SJCRH30 (cell line): ENCODE results near the gene TMEM222. TPM values are rescaled to one million over a fixed set of nuclear protein-coding genes. Genes with fewer than 3 reads are reported as not detected.

Experiments used
- DNase-seq, 2 experiments: peaks; one replicate each; pipeline ENCODE4 v3.0.0-alpha.2; 2015 to 2020
- H3K27ac ChIP-seq: fragments of 250-450 bp; sonication (Bioruptor Pico); 2 replicates; pipeline ENCODE4 v1.5.1; 2020; ENCODE audit warnings: mild to moderate bottlenecking, moderate library complexity
- H3K27me3 ChIP-seq: fragments of 250-450 bp; sonication (Bioruptor Pico); 2 replicates; pipeline ENCODE4 v1.5.1; 2020; ENCODE audit warnings: mild to moderate bottlenecking, moderate library complexity
- H3K36me3 ChIP-seq: fragments of 250-450 bp; sonication (Bioruptor Pico); 2 replicates; pipeline ENCODE4 v1.5.1; 2020; ENCODE audit warnings: mild to moderate bottlenecking, moderate library complexity
- H3K4me1 ChIP-seq: fragments of 250-450 bp; sonication (Bioruptor Pico); 2 replicates; pipeline ENCODE4 v1.5.1; 2020; ENCODE audit warnings: mild to moderate bottlenecking, moderate library complexity
- H3K4me3 ChIP-seq: fragments of 250-450 bp; sonication (Bioruptor Pico); 2 replicates; pipeline ENCODE4 v1.5.1; 2020; ENCODE audit warnings: mild to moderate bottlenecking, moderate library complexity
- H3K9me3 ChIP-seq: fragments of 250-450 bp; sonication (Bioruptor Pico); replicated peaks from 2 replicates; pipeline ENCODE4 v1.5.1; 2020; ENCODE audit warnings: mild to moderate bottlenecking, moderate library complexity
- total RNA-seq: library from RNA; depleted of rRNA; stranded (reverse); fragments of >200 nt; shearing (Covaris generic); gene quantifications from 2 replicates; pipeline ENCODE4 v1.2.3, GENCODE V29; 2014

TMEM222 gene
- total RNA-seq, 1 experiment from 2014 or later, result 26.0 TPM

DNA sequence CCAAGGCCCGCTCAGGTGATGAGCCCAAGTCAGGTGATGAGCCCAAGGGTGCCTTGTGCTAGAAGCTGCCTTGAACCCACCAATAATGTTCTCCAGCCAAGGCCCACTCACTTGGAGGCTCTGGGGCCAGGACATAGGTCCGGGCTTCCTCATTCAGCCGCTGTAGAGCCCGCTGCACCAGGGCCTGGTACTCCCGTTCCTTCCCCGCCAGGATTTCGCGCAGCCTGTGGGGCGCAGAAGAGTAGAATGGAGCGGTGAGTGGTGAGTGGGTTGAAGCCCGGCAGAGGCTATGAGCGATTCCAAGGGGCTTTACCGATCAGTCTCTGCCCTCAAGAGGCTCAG lies 34.3 kb downstream of the TMEM222 start:
- H3K27ac ChIP-seq, result no peak overlapping the region
- H3K27me3 ChIP-seq, result no peaks in the 10 kb centered on the region
- H3K9me3 ChIP-seq, result no peaks in the 10 kb centered on the region
- H3K36me3 ChIP-seq, result 0 out of 2 replicates have a peak, but pooled peaks cover 5% of the 10 kb centered on the region
- no peak overlapping the region for H3K4me3 ChIP-seq
- DNase-seq, result no peak
- H3K4me1 ChIP-seq, result no peaks in the 10 kb centered on the region

DNA sequence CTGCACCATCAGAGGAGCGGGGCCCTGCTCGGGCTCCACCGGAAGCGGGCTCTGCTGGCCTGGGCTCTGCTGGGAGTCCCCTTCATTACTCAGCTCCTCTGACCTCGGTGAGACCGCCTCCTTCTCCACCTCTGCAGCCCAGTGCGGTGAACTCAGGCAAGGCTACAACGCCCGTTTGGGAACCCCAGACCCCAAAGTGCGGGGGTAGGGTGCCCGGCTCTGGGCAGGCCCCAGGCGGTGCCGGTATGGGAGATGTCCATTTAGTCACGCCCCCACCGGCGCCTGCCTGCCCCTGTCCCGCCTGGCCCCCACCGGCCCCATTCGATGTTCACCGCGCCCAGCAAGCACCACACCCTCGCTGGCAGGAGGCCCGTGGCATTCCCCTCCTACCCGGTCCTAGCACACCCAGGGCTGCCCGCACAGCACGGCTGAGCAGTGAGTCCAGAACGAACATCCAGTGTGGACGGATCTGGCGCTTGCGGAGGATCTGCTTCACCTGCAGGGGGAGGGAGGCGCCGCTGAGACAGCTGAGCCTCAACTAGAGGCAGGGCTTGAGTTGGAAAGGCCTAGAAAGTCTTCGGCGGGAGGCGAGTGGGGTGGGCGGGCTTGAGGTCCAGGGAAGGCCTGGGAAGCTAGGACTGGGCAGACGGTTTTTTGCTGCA lies 34.8 kb downstream of the TMEM222 start:
- Histone ChIP-seq H3K27ac (no peak overlapping the region), H3K36me3 (0 out of 2 replicates have a peak, but pooled peaks cover 8% of the 10 kb centered on the region), H3K4me1 (no peaks in the 10 kb centered on the region), H3K27me3 (no peaks in the 10 kb centered on the region), H3K9me3 (no peaks in the 10 kb centered on the region), H3K4me3 (no peak overlapping the region)
- DNase-seq, result no peak

DNA sequence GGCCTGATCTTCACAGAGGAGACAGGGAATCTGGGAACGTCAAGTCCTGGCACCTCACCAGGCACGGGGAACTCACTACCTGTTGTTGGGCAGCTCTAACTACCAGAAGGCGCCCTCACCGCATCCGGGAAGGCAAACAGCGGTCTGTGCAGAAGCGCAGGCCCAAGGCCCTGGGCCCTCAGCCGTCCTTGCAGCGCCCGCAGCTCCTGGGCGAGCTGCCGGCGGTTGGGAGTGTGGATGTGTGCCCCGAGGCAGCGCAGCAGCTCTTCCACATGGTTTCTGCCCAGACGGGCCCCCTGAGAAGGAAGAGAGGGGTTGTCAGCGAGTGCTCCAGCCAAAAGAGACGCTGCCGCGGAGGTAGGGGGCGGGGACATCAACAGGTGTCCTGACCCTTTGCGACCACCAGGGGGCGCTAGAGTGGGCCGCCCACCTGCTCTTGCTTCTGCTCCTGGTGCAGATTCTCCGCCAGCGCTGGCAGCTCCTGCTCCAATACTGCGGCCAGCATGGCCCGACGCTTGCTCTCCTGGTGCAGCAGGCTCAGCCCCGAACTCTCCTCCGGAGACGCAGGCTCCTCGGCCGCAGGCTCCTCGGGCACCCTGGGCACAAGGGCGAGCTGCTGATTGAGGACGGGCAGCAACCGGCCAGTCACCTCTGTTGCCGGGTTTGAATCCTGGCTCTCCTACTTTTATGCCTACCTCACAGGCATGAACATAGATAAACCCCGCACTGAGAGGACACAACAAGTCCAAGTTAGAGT lies 35.5 kb downstream of the TMEM222 start:
- Histone ChIP-seq H3K4me3 (no peak overlapping the region), H3K36me3 (0 out of 2 replicates have a peak, but pooled peaks cover 8% of the 10 kb centered on the region), H3K27me3 (no peaks in the 10 kb centered on the region), H3K9me3 (no peaks in the 10 kb centered on the region), H3K4me1 (no peaks in the 10 kb centered on the region), H3K27ac (no peak overlapping the region)
- peak; percentile 56 to 70 for DNase-seq

DNA sequence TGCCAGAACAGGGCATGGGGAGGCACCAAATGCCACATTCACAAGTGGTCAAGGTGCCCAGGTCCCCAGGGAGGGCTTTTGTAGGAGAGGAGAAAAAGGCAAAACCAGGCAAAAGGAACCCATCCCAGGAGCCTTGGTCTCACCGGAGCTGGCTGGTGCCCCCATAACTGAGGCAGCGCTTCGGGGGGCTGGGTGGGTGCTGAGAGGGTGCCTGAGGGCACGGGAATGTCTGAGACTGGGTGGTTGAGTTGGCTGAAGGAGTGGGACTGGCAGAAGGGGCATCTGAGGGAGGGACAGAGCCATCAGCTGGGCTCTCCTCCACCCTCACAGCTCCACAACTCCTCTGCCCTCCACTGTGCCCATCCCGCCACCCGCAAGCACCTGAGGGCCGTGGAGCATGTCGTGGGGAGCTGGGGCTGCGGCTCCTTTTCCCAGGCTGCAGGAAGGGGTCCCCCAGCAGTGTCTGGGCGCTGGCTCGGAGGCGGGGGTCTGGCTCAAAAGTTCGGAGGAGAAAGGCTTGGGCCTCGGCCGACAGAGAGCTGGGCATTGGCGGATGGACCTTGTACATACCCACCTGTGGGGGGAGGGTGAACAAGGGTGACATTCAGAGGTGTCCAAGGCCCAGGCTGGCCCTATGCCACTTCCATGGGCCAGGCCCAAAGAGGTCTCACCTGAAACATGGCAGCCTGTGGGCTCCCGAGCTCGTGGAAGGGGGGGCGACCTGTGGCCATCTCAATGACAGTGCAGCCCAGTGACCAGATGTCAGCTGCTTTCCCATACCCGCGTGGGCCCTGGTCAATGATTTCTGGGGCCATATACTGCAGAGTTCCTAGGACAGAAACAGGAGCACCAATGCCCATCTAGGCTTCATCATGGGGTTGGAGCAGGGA lies 36.3 kb downstream of the TMEM222 start:
- DNase-seq, result no peak
- Histone ChIP-seq H3K27me3 (no peaks in the 10 kb centered on the region), H3K4me1 (no peaks in the 10 kb centered on the region), H3K9me3 (no peaks in the 10 kb centered on the region), H3K27ac (no peak overlapping the region), H3K36me3 (0 out of 2 replicates have a peak, but pooled peaks cover 8% of the 10 kb centered on the region), H3K4me3 (no peak overlapping the region)

DNA sequence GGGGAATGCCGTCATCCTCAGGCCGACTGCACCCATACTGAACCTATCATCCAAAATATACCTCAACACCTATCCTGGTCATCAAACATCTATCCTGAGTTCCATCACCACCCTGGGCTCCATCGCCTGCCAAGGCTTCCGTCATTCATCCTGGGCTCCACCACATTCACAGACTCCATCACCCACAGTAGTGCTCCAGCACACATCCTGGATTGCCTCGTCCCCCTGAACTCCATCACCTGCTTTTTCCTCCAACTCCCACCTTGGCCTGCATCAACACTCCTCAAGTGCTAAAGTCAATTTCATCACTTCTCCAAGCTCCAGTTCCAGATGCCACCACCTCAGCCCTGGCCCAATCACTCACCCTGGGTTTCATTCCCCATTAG lies 37.0 kb downstream of the TMEM222 start:
- Histone ChIP-seq H3K4me1 (no peaks in the 10 kb centered on the region), H3K36me3 (0 out of 2 replicates have a peak, but pooled peaks cover 8% of the 10 kb centered on the region), H3K27ac (no peak overlapping the region), H3K27me3 (no peaks in the 10 kb centered on the region), H3K4me3 (no peak overlapping the region), H3K9me3 (no peaks in the 10 kb centered on the region)
- no peak for DNase-seq

DNA sequence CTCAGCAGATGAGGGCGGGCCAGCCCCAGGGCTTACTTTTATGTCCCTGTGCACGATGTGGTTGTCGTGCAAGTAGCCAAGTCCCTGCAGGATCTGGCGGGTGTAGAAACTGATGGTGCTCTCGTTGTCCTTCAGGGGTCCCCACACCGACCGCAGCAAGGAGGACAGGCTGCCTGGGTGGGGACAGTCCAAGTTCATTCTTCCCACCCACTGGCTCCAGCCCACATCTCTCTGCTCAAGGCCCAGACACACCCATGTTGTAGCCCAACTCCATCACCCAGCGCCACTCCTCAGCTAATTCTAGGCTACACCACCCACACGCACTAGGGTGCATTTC lies 37.8 kb downstream of the TMEM222 start:
- DNase-seq, result no peak
- Histone ChIP-seq H3K9me3 (no peaks in the 10 kb centered on the region), H3K27me3 (no peaks in the 10 kb centered on the region), H3K36me3 (0 out of 2 replicates have a peak, but pooled peaks cover 8% of the 10 kb centered on the region), H3K4me3 (no peak overlapping the region), H3K27ac (no peak overlapping the region), H3K4me1 (peaks cover 1% of the 10 kb centered on the region; the same call in 1 of the 2 replicates)

DNA sequence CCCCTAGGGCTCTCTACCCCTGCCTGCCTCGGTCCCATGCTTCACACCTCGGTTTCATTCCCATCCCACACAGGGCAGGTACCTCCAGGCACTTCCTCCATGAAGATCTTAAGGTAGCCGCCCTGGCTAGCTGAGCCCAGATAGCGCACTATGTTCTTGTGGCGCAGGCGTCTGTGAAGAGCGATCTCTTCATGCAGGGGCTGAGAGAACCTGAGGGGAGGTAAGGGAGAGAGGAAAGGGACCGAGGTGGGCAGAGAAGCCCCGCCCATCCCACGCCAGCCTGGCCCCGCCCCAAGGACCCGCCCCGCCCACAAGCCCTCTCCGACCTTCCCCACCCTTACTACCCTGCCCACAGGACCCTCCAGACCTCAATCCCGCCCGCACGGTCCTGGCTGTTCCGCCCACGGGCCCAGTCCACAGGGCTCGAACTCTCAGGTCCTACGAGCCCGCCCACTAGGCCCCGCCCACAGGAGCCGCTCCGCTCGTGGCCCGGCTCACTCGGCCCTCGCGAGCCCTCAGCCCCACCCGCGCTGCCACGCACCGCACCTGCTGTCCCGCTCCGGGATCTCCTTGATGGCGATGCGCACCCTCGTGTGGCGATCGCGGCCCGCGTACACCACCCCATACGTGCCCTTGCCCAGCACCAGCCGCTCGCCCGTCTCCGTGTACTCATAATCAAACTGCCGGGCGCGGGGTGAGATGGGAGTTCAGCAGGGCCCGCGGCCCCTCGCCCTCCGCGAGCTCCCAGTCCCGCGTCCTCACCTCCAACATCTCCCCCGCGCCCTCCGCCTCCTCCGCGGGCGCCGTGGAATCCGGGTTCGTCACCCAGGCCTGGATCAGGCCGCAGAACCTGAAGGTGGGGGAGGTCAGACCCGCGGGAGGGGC lies 38.4 kb downstream of the TMEM222 start:
- peaks cover 5% of the 10 kb centered on the region; the same call in 1 of the 2 replicates for H3K4me1 ChIP-seq
- H3K36me3 ChIP-seq, result 0 out of 2 replicates have a peak, but pooled peaks cover 8% of the 10 kb centered on the region
- H3K9me3 ChIP-seq, result no peaks in the 10 kb centered on the region
- no peak overlapping the region for H3K4me3 ChIP-seq
- no peak for DNase-seq
- no peaks in the 10 kb centered on the region for H3K27me3 ChIP-seq
- no peak overlapping the region for H3K27ac ChIP-seq

DNA sequence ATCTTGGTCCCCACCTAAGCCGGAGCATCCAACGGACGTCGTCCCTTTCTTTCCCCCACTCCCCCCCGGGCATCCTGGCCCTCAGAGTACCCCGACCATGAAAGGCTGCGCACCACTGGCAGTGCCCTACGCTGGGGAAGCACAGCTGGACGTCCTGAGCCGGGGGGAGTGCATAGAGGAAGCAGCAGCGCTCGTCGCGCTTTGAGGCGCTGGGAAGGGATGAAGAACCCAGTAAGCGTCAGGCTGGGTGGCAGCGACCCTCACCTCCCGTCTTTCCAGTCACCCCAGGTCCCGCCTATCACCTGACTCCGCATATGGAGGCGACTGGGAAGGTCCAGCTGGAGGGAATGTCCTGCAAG lies 39.1 kb downstream of the TMEM222 start:
- Histone ChIP-seq H3K4me3 (no peak overlapping the region), H3K27ac (no peak overlapping the region), H3K9me3 (no peaks in the 10 kb centered on the region), H3K36me3 (0 out of 2 replicates have a peak, but pooled peaks cover 6% of the 10 kb centered on the region), H3K27me3 (no peaks in the 10 kb centered on the region), H3K4me1 (peaks cover 5% of the 10 kb centered on the region; the same call in 1 of the 2 replicates)
- no peak for DNase-seq

DNA sequence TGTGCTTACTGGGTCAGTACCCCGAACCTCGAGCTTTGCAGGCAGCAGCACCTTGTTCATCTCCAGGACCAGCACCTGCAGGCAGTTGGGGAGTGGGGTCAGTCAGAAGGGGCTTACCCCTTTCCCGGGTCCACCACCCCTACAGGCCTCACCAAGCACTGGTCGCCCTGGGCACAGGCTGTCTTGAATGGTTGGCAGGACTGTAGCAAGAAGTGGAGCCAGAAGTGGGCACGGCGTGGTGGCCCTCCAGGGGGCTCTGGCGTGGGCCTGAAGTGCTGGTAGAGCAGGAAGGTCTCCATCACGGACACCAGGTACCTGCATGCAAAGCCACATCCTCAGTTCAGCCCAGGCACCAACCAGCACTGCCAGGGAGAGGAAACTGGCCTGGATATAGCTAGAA lies 39.6 kb downstream of the TMEM222 start:
- no peak for DNase-seq
- Histone ChIP-seq H3K36me3 (0 out of 2 replicates have a peak, but pooled peaks cover 4% of the 10 kb centered on the region), H3K4me3 (no peak overlapping the region)

DNA sequence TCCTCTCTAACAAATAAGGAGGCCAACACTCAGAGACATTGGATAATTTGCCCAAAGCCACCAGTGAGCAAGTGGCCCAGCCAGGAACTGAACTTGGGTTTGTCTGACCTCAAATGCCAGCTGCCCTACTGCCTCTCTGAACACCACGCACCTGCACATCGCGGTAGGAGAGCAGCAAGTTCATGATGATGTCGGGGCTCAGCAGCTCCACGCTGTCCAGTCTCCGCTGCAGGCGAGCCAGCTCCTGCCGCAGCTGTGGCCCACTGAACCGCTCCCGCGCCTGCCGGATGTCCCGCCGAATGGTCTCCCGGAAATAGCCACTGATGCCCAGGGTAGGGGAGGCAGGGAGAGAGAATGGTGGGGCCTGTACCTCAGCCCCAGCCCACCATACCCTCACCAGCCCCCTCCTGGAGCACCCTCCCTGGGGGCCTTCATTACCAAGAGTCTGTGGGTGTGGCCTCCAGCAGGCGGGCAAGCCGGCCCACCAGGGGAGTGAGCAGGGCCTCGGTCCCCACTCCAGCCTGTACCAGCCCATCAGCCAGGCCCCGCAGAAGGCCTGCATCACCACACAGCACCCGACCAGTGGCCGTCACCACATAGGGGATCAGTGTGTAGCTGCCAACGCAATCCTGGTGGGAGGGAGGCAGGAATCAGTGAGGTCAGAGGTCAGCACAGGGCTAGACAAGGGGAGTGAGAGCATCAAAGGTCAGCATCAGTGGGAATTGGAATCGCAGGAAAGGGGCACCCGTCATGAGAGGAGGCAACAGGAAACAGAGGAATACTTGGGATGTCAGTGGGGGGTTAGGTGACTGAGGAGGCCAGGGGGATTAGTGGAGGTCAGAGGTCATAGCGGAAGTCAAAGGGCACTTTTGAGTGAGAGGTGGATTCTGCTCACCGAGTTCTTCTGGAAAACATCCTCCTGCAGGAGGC lies 42.1 kb downstream of the TMEM222 start:
- Histone ChIP-seq H3K27ac (no peak overlapping the region), H3K27me3 (no peaks in the 10 kb centered on the region), H3K4me3 (no peak overlapping the region), H3K9me3 (no peaks in the 10 kb centered on the region), H3K36me3 (0 out of 2 replicates have a peak, but pooled peaks cover 4% of the 10 kb centered on the region), H3K4me1 (peaks cover 8% of the 10 kb centered on the region; the same call in 1 of the 2 replicates)
- DNase-seq, result no peak

More for the DNA sequence above, 39.6 kb downstream of the TMEM222 start:
- H3K27ac ChIP-seq, result no peak overlapping the region
- H3K27me3 ChIP-seq, result no peaks in the 10 kb centered on the region
- peaks cover 5% of the 10 kb centered on the region; the same call in 1 of the 2 replicates for H3K4me1 ChIP-seq
- H3K9me3 ChIP-seq, result no peaks in the 10 kb centered on the region

DNA sequence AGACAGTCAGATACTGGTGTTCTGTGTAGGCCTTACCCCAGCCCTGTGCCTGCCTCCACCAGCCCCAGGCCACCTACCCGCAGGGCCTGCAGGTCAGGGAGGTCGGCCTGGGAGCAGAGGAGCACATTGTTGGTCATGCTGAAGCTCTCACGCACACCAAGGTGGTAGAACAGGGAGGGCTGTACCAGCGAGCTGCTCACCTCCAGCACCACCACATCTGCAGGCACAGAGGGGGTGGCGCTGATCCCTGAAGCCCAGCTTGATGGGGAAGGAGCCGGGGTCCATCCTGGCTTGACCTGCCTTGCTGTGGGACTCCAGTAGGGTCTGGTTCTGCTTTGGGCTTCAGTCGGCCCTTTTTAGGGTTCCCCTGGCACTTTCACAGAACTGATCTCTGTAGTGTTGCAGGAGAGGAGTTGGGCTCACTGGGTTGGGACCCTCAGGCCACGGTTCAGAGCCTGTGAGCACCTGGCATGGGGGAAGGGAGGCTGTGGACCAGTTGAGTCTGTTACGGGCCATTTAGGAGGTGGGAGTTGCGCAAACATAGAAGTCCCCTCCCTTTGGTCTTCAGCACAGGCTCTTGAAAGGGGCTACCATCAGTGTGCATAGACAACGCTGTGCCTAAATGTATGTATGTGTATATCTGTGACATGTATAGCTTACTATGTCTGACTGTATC lies 42.9 kb downstream of the TMEM222 start:
- peak overlapping the region; percentile 57 for H3K27ac ChIP-seq
- H3K4me1 ChIP-seq, result peaks cover 8% of the 10 kb centered on the region; the same call in 1 of the 2 replicates
- DNase-seq, result no peak
- 0 out of 2 replicates have a peak, but pooled peaks cover 4% of the 10 kb centered on the region for H3K36me3 ChIP-seq
- no peaks in the 10 kb centered on the region for H3K9me3 ChIP-seq
- H3K27me3 ChIP-seq, result no peaks in the 10 kb centered on the region
- peak overlapping the region; percentile 71 for H3K4me3 ChIP-seq

DNA sequence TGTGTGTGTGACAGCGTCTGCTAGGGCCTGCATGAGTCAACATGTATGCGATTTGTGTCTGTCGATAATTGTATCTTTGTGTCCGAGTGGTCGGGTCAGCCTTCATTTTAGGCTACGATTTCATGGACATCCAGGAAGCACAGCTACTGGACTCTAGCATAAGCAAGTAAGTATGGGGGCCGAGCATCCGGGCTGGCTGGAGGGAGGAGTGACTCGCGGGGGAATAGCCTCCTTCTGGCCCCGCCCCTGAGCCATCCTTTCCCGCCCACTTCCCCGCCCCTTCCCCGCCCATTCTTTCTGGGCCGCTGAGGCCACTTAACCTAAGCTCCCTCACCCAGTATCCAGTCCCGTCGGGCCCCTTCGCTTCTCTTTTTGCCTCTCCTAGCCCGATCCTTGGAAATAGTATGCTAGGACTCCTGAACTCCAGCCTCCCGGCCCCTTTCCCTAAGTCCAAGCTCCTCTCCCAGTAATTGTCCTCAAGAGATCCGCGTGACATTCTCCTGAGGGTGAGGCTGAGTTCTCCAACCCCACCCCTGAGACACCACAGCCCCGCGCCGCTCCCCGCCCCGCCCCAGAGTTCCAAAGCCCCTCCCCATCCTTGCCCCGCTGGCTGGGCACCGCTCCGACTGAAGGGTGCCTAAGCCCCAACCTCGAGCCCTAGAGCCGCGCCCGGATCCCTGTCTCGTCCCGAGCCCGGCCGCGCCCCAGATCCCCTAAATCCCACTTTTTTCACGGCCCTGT lies 43.6 kb downstream of the TMEM222 start:
- Histone ChIP-seq H3K9me3 (no peaks in the 10 kb centered on the region), H3K36me3 (0 out of 2 replicates have a peak, but pooled peaks cover 4% of the 10 kb centered on the region), H3K27ac (peak overlapping the region; percentile 57), H3K27me3 (no peaks in the 10 kb centered on the region), H3K4me3 (peak overlapping the region; percentile 71), H3K4me1 (peaks cover 8% of the 10 kb centered on the region; the same call in 1 of the 2 replicates)
- peak; percentile 92 to 95 for DNase-seq
